ENCODE data around the gene NHP2.

The NHP2 gene

DNA sequence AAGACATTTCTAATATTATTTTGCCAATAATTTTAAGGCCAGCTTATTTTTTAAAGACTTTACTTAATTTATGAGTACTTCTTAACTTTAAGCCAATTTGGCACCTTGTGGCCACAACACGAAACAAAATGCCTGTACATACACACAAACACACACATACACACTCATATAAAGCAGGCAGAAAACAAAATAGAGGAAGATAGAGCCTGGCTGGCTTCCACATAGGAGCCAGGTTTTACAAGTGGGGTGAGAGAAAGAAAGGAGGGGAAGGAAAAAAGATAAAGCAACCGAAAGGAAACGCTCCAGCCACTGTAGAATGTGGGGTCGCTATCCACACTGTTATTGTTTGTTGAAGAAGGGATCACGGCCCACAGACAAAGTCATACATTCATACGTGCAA, 23.1 kb upstream of the NHP2 start:
- DNase-seq (ENCODE audit: low read depth in 2 of 2), result no peak

DNA sequence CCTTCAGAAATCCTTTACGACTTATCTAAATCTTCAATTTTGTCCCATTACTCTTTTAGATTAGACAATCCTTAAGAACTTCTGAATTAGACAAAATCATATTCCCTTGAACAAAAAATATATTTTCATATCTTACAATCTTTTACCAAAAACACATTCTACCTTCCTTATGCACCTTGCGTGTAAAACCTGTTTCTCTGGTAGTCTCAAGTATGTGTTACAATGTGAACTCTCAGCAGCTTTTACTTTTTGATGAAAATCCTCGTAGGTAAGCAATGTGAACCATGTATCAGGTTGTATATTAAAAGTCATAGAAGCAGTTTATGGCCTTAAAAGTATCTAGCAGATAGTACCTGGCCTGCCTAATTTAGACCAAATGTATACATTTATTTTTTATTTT, 20.8 kb upstream of the NHP2 start:
- DNase-seq (ENCODE audit: low read depth in 2 of 2), result no peak

DNA sequence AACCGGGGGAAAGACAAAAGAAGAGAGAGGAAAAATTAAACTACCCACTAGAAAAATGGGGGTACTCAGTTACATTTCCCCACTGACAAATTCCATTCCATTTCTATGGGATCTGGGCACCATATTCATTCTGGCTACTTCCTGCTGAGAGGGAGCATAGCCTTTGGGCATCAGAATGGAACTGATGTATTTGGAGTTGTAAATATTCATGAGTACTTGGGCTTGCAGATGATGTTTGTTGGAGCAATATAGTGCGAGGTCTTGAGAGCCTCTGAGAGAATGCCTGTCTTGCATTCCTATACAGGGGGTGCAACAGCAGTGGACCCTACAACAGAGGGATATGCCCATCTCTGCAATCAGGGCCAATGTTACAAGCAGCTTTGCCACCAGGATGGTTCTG, 16.8 kb upstream of the NHP2 start:
- DNase-seq (ENCODE audit: low read depth in 2 of 2), result no peak

DNA sequence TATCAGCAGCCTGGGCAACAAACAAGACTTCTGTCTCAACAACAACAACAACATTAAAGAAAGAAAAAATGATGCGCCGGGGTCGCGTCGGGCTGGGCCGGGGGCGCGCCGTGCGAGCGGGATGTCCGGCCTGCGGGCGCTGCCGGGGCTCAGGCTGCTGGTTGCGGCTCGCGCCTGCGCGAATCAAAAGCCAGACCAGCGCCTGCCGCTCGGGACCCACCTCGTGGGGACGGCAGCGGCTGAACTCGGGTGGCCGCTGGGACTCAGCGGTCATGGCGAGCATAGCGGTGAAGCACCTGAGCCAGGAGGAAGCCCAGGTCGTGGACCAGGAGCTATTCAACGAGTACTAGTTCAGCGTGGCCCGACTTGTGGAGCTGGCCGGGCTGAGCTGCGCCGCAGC, 11.9 kb upstream of the NHP2 start:
- no peak for DNase-seq (ENCODE audit: low read depth in 2 of 2)

DNA sequence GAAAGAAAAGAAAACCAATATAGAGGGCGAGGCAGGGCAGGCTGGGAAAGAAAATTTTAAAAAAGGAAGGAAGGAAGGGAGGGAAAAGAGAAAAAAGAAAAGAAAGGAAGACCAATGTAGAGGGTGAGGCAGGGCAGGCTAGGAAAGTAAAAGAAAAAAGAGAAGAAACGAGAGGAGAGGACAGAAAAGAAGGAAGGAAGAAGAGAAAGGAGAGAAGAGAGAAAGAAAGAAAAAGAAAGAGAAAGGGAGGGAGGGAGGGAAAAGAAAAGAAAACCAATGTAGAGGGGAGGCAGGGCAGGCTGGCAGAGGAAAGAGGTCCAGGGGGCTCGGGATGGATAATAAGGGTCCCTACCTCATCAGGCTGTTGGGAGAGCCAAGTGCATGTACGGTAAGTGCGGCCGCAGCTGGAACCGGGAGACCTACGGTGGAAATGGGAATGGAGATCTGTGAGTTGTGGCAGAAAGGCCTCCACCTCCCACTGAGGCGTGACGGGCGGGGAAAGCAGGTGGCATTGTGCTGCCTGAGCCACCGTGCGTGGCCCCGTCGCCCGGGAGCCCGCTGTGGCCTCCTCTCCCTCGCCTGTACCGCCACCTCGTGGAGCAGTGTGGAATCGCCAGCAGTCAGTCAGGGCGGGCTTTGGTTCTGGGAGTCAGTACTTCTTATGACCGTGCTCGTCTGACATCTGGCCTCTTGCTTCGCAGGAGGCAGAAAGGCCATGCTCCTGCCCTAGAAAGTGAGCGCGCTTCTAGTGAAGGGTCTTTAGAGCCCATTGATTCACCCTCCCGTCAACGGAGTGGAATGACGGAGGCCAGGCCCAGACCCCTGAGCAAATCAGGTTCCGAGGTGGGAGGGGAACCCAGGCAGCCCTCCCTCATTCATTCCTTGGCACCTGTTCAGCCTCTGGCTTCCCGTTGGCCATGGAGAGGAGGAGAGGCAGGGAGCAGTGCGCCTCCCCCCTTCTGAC, 10.4 kb upstream of the NHP2 start:
- DNase-seq (ENCODE audit: low read depth in 2 of 2), result peak; percentile 85 to 96

DNA sequence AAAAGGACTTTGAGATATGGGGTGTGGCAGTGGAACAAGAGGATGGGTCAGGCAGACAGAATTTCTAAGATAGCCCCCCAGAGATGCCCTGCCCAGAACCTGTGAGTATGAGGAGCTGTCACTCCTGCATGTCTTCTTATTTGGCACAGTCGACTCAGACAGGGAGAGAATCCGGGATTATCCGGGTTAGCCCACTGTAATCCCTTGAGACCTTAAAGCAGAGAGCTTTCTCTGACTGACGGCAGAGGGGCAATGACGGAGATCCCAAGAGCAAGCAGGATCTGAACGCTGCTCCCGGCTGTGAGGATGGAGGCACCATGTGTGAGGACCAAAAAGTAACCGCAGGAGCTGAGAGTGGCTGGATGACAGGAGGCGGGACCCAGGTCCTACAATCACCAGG, 8.8 kb upstream of the NHP2 start:
- DNase-seq (ENCODE audit: low read depth in 2 of 2), result no peak

DNA sequence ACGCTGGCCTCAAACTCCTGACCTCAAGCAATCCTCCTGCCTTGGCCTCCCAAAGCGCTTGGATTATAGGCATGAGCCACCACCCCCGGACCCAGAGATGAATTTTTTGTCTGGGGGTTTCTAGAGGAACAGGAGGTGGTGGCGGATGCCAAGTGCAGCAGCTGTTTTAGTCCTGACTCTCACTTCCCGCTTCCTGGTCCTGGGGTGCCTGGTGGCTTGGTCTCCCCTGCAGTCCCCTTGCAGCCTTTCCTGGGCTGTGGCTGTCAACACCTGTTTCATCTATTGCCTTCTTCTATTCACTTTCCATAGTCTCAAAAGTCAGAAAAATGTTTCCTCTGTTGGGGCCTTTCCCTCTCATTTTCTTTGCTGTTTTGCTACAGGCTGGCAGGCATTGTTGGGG, 6.5 kb upstream of the NHP2 start:
- no peak for DNase-seq (ENCODE audit: low read depth in 2 of 2)

DNA sequence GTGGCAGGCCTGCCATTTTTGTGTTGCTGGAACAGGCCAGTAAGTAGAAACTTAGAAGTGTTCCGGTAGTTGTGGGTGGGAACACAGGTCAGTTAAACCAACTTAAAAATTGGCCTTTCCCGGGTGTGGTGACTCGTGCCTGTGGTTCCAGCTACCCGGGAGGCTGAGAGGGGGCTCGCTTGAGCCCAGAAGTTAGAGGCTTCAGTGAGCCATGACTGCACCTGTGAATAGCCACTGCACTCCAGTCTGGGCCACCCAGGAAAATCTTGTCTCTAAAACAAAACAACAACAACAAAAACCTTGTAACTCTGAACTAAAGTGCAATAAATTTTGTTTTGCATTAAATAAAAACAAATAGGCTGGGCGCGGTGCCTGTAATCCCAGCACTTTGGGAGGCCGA, 1.4 kb upstream of the NHP2 start:
- DNase-seq (ENCODE audit: low read depth in 2 of 2), result no peak

DNA sequence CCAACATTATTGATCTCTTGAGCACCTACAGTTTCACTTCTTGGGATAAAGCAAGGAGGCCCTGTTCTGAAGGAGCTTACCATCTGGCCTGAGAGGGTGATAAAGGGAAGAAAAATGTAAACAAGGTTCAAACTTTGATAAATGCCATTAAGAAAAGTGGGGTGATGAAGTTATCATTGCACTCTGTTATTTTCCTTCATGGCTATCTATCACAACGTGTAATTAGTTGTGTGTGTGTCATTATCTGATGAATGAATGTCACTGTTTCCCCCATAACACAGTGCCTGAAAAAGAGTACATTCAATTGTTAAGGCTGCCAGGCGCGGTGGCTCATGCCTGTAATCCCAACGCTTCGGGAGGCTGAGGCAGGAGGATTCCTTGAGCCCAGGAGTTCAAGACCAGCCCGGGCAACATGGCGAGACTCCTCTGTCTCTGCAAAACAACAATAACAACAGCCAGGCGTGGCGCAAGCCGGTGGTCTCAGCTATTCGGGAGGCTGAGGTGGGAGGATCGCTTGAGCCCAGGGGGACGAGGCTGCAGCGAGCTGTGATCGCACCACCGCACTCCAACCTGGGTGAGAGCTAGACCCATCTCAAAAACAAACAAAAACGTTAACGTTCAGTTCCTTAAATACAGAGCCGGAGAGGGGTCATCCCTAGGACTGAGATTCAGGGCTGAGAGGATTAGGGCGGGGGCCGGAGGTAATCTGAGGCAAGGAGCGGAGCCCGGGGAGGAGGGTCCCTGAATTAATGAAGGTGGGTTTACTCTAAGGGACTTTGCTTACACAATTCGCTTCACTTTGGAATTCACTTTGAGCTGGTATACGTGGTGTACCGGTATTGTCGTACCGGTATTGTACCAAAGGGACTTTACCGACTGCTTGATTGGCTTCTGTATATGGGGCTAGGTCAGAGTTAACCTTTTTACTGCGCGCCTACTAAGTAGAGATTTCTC, 917 bp downstream of the NHP2 start:
- no peak for DNase-seq (ENCODE audit: low read depth in 2 of 2)

DNA sequence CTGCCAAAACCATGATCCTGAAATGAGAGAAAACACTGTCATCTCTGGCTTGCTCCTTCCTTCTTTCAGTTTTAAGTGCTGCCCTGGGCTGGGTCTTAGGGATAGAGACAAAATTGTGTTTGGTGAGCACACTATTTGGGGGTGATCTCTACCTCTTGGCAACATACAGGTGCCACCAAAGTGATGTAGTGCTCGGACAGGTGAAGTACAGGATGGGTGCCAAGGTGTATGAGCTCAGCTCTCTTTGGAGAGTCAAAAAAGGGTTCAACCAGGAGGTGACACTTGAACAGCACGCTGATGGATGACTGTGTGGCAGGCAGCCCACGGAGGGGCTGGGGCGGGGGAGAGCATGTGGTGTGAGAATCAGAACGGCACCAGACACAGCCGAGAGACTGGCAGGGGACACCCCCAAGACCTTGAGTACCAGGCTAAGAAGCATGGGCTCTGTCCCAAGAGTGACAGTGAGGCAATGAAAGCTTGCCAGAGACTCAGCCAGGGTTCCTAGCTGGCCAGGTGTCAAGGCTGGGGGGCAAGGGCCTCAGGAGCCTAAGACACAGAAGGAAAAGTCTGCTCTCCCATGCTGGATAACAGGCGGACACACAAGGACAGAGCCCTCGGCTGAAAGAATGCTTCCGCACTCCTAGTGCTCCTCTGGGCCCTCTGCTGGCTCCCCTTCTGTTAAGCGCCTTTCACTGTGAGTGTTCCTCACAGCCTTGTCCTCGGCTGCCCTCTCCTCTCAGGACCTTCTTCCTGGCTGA, 2.5 kb downstream of the NHP2 start:
- DNase-seq (ENCODE audit: low read depth in 2 of 2), result no peak

DNA sequence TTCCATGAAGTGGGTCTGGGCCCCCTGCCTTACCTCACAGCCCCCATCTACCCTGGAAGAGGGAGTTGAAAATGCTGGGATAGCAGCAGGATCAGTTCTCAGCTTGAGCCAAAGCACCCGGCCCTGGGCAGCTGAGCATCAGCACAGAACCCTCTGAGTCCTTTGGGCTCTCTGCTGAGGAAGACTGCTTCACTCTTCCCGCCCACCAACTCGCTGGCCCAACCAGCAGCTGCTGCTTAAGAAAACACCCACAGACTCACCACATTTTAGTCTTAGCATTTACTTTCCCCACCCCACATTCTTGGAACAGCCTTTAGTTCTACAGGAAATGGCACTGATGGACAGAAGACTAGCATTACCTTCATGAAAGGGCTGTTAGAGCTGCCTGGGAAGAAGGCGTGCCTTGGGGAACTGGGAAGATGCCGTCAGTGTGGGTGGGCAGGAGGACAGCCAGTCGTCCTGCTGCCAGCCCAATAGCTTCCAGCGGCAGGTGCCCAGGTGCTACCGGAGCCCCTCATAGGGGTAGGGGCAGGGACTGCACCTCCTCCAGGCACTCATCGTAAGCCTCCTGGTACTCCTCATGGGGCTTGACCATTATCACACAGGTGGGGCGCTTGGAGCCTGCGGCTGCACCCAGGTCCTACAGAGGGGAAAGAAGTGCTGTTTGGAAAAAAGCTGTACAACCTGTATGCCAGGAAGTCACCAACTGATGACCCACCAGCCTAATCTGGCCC, 4.3 kb downstream of the NHP2 start:
- no peak for DNase-seq (ENCODE audit: low read depth in 2 of 2)

DNA sequence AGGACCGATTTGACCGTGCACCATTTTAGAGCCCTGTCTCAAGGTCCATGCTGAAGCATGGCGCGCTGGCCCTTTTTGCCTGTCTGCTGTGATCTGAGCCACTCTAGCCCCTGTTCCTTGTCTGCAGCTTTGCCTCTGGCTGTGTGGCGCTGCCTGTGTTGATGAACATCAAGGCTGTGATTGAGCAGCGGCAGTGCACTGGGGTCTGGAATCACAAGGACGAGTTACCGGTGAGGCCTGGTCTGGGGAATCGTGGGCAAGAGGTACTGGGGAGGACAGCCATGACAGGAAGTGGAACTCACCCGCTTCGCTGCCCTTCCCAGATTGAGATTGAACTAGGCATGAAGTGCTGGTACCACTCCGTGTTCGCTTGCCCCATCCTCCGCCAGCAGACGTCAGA, 6.3 kb downstream of the NHP2 start:
- no peak for DNase-seq (ENCODE audit: low read depth in 2 of 2)

DNA sequence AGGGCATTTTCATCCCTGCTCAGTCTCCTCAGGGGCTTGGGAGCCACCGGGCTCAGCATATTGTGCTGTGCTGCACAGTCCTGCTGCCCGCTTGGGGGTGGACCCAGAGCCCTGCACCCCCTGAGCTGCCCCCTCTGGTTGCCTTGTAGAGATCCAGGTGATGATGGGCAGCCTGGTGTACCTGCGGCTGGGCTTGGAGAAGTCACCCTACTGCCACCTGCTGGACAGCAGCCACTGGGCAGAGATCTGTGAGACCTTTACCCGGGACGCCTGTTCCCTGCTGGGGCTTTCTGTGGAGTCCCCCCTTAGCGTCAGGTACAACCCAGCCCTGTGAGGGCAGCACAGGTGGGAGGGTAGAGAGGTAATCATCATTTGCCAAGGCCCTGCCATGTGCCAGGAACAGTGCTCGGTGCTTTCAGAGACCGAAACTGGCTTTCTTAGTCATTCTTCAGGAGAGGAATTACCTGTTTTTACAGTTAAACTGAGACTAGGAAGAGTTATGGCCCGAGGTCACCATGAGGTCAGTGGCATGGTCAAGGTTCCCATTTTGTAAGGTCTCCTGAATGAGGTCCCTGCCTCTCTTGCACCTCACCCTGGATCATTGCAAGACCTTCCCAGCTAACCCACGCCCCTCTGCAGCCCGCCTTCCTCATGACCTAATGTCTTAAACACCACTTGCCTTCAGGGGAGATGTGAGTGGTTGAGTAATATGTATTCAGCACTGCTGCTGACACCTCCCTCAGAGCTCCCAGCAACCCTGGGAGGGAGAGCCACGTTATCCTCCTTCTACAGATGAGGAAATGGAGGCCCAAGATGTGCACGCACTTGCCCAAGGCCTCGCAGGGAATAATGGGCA, 7.5 kb downstream of the NHP2 start:
- DNase-seq (ENCODE audit: low read depth in 2 of 2), result peak; percentile 44 to 46

DNA sequence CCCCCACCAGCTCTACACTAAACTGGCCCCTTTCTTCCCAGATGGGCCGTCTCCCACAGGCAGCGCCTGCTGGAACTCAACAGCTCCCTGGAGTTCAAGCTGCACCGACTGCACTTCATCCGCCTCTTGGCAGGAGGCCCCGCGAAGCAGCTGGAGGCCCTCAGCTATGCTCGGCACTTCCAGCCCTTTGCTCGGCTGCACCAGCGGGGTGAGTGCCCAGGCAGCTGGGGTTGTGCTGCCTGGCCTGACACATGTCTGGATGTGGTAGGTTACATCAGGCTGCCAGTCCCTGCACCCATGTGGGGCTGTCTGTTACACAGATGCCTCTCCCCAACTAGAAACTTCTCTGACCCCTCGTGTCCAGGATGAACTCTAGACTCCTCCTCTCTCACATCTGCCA, 9.8 kb downstream of the NHP2 start:
- DNase-seq (ENCODE audit: low read depth in 2 of 2), result no peak

DNA sequence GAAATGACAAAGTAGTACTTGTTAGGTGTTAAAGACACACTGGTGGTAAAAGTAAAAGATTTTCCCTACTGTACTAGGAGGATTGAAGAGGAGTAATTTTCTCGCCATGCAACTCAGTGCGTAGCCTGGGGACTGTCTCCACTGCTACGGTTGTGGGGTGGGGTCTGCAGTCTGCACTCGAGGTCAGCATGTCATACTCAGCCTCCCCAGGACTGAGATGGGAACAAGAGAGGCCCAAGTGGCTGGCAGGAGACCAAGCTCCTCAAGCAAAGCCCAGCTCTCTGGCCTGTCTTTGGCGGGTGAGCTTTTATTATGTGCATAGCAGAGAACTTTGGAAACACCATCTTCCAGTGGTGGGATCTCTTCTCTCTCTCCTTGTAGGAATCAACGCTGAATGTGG, 10.4 kb downstream of the NHP2 start:
- DNase-seq (ENCODE audit: low read depth in 2 of 2), result no peak

DNA sequence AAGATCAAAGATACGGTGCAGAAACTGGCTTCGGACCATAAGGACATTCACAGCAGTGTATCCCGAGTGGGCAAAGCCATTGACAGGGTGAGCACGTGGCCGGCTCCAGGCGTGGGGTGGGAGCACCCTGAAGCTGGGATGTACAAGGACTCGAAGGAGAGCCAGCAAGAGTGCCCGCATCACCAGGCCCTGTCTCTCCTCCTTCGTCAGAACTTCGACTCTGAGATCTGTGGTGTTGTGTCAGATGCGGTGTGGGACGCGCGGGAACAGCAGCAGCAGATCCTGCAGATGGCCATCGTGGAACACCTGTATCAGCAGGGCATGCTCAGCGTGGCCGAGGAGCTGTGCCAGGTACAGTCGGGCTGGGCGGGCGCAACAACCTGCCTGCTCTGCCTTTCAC, 11.0 kb downstream of the NHP2 start:
- no peak for DNase-seq (ENCODE audit: low read depth in 2 of 2)

DNA sequence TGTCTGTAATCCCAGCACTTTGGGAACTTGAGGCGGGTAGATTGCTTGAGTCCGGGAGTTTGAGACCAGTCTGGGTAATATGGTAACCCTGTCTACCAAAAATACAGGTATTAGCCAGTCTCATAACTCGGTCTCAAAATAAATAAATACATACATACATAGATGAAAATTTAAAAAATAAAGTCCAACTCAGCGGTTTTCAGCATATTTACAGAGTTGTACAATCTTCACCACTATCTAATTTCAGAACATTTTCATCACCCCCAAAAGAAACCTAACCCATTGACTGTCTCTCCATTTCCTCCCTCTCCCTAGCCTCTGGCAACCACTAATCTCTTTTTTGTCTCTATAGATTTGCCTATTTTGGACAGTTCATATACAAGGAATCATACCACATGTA, 12.1 kb downstream of the NHP2 start:
- no peak for DNase-seq (ENCODE audit: low read depth in 2 of 2)

DNA sequence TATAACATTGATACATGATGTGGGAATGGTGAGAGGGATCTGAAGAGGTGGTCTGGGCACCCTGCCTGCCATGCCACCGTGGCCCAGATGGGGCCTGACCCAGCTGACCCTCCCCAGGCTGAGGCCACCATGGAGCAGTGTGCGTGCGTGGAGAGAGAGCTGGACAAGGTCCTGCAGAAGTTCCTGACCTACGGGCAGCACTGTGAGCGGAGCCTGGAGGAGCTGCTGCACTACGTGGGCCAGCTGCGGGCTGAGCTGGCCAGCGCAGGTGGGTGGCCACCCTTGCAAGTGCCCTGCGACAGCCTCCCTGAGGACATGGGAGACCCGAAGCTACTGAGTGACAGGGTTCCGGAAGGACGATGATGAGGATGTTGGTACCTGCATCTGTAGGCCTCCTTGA, 15.7 kb downstream of the NHP2 start:
- DNase-seq (ENCODE audit: low read depth in 2 of 2), result no peak

DNA sequence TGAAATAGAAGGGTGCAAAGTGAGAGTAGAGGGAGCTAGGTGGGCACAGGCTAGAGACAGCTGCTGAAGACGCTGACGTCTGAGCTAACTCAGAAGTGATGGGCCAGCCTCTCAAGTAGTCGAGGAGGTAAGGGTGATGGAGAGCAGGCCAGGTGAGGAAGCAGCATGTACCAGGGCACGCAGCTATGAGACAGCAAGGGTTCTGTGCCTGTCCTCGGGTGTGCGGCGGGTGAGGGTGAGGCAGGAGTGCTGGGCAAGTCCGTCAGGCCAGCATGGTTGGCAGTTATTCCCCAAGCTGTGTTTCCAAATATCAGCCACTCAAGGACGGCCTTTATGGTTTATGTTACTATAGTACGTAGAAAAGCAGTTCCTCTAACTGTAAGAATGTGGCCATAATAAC, 16.7 kb downstream of the NHP2 start:
- no peak for DNase-seq (ENCODE audit: low read depth in 2 of 2)

DNA sequence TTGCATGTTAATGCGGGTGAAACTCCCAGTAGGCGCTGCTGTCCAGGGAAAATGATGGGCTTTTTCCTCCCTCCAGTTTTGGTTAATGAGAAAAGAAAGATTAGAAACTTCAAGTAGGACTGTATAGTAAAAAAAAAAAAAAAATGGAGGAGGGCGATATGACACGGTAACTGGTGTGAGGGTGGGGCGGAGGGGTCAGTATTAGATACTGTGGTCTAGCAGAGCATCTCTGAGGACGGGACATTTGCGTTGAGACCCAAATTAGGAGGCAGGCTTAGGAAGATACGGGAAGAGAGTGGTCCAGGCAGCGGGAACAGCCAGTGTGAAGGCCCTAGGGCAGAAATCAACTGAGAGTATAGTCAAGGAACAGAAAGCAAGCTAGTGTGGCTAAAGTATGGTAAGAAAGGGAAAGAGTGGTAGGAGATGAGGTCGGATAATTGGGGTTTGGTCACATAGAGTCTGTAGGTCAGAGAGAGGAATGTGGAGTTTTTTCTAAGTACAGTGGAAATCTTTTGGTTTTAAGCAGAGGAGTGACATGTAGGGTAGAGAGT, 22.2 kb downstream of the NHP2 start:
- DNase-seq (ENCODE audit: low read depth in 2 of 2), result no peak
